GM19397 (cell line): ENCODE results near the gene EMILIN1.

Experiments
- ATAC-seq: cut with Tn5 transposase; IDR thresholded peaks from one replicate; pipeline ENCODE4 v1.9.1; 2021; ENCODE audit warnings: mild to moderate bottlenecking, moderate library complexity; ENCODE audit not compliant: unreplicated experiment

EMILIN1 gene

GRCh38 chr2:27078267-27079194 is at the start of gene EMILIN1:
EMILIN1 (plus strand) TSS chr2:27078615; CDS start chr2:27079066, 451 bp downstream.
- ATAC-seq, result no peak

- ATAC-seq, result no peak
Measured at GRCh38 chr2:27029051-27029450, 49.4 kb upstream of the EMILIN1 start.

GRCh38 chr2:27032495-27033252 is 45.7 kb upstream of the EMILIN1 start, which contains the start of gene TMEM214:
TMEM214 (plus strand) TSS chr2:27032965; CDS start chr2:27033016, 51 bp downstream.
- peak; percentile 91 for ATAC-seq

DNA sequence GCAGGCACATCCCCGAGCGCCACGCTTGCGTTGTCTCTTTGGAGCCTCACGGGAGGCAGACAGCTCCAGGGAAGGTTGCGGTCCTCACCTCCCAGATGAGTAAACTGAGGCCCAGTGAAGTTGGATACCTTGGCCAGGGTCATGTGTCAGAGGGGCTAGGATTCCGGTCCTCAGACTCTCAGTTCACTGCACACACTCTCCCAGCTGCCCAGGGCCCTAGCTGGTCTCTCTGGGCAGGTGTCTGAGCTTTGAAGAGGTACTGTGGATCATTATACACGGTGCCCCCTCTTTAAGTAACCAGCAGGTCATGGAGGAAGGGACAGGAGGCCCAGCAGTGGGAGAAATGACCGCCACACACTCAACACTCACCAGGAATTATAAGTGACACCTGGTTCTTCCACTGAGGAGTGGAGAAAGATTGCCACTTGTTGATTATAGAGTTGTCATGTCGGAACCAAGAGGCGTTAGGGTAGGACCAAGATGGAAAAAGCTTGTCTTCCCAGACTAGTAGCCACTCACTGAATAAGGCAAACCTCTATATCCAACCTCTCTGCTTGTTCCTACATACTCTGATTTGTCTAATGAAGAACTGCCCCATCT is 45.1 kb upstream of the EMILIN1 start:
- ATAC-seq, result no peak

DNA sequence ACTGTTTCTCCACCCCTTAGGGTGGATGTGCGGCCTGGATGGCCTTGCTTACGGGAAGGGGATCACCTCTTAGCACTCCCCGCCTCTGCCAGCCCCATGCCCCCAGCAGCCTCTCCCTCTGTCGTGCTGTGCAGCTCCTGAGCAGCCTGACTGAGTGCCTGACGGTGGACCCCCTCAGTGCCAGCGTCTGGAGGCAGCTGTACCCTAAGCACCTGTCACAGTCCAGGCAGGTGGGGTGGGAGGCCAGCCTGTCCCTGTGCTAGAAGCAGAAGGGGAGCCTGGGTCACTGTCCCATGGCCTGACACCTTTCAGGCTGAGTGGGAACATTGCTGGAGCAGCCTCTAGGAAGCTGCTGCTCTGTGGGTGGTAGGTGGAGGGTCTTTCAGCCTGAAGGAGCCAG is 40.4 kb upstream of the EMILIN1 start:
- no peak for ATAC-seq

- ATAC-seq, result no peak
Measured at GRCh38 chr2:27038631-27039339, 39.6 kb upstream of the EMILIN1 start.

GRCh38 chr2:27039426-27039825 is 39.0 kb upstream of the EMILIN1 start:
- ATAC-seq, result no peak

DNA sequence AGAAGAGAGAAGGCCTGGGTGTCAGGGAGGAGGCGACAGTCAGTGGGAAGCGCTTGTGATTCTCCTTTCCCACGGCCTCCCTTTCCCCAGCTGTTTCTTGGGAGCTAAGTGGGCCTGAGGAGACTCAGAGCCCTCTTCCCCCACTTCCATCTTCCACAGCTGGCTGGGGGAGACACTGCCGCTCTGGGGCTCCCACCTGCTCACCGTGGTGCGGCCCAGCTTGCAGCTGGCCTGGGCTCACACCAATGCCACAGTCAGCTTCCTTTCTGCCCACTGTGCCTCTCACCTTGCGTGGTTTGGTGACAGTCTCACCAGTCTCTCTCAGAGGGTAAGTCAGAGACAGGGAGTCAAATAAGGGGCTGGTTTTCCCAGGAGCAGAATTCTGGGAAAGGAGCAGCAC is 38.5 kb upstream of the EMILIN1 start:
- ATAC-seq, result no peak

- ATAC-seq, result no peak
Measured at GRCh38 chr2:27040282-27040681, 38.1 kb upstream of the EMILIN1 start.

GRCh38 chr2:27041752-27042151 is 36.7 kb upstream of the EMILIN1 start:
- ATAC-seq, result no peak

- no peak for ATAC-seq
Measured at GRCh38 chr2:27042159-27042661, 36.2 kb upstream of the EMILIN1 start.

- ATAC-seq, result no peak
Measured at GRCh38 chr2:27042985-27043634, 35.3 kb upstream of the EMILIN1 start.

DNA sequence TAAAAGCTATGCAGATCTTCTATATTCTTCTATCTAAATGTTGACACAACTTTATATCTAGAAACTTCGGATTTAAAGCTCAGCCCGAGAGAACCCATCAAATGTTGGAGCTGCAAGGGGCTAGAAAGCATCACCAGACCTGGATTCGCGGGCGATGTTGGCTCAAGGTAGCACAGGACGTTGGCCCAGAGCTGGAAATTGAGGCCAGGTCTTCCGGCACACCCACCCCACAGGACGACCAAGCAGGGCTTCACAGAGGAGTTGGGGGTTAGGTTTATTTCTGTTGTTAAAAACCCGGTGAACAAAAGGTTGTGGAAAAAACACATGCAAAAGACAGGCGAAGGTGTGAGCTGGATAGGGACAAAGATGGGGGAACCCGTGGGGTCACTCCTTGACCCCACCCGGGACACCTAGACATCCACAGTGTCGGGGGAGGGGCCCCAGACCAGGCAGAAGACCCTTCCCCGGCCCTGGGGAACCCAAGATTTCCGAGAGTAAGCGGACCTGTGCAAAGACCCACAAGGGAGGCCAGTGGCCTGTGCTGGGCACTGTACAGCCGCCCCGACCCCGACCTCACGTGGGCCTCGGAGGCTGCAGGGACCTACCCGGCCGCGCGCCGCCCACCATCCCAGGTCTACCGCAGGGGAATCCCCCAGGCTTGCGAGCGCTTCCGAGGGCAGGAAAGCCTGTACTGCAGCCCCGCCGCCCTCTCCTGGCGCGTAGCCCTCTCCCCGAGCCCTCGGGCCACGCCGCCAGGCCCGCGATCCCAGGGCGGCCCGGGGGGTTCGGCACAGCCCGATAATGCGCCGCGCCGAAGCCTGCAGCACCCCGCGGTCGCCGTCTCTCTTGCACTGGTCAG is 28.8 kb upstream of the EMILIN1 start:
- ATAC-seq, result peak; percentile 15

DNA sequence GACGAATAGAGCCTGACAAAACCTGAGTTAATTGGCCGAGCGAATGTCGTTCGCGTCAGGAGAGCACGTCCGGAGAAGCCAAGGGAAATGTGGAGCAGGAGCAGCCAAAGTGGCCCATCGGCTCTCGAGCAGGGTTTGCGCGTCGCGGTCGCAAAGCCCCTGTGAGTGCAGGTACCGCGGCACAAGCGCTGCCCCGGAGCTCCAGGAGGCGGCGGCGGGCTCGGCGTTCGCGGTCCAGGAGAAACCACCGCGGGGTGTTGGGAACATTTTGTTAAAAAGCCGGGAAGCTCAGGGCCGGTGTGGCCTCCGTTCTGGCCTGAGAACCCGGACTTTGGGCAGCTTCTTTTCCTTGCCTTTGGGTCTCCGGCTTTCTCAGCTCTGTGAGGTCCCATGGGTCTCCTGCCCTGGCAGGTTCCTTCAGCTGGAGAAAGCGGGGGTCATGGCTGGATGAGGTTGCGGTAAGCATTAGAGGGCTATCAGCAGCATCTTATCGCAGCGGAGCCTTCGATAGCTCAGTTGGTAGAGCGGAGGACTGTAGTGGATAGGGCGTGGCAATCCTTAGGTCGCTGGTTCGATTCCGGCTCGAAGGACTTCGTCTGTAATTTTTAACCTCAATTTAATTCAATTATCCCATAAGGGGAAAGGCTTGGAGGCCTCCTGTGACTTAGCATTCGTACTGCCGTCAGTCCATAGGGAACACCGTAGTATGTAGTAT is 28.0 kb upstream of the EMILIN1 start:
- peak; percentile 47 for ATAC-seq

DNA sequence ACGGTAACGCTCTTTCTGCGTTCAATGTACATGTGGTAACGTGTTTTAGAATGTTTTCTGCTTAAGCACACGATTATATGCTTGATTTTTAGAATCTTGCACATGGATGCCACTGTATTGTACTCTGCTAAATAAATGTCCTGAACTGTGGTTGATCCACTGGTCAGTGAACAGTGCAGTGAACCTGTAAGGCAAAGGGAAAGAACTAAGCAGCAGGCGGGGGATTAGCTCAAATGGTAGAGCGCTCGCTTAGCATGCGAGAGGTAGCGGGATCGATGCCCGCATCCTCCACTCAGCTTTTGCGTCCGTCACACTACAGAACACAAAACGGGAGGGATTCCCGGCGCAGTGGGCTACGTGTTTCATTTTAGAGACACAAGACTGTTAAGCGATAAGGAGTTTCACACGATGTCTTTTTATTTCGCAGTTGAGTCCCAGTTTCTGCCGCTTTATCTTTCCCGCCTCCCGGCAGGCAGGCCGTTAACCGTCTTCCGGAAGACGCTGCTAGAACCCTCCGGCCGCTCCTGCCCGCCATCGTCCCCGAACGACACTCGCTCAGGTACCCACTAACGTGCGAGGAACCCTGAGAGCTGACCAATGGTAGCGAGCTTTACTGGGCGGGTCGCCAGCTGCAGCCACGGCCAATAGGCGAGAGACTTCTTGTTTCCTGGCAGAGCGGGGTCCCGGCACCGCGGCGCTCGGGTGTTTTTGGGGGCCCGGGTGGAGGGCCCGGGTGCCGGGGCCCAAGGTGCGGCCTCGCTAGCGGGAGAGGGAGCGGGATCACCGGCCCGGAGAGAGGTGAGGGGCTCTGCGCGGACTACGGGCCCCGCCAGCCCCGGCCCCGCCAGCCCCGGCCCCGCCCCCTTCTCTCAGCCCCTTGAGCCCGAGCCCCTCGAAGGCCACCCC is 27.2 kb upstream of the EMILIN1 start, which contains the start of gene AGBL5:
Gene AGBL5 (plus strand): TSS at position 673 of the 906 bp plus-strand sequence. CDS start 1,291 bp downstream, outside the sequence.
- ATAC-seq, result peak; percentile 66

DNA sequence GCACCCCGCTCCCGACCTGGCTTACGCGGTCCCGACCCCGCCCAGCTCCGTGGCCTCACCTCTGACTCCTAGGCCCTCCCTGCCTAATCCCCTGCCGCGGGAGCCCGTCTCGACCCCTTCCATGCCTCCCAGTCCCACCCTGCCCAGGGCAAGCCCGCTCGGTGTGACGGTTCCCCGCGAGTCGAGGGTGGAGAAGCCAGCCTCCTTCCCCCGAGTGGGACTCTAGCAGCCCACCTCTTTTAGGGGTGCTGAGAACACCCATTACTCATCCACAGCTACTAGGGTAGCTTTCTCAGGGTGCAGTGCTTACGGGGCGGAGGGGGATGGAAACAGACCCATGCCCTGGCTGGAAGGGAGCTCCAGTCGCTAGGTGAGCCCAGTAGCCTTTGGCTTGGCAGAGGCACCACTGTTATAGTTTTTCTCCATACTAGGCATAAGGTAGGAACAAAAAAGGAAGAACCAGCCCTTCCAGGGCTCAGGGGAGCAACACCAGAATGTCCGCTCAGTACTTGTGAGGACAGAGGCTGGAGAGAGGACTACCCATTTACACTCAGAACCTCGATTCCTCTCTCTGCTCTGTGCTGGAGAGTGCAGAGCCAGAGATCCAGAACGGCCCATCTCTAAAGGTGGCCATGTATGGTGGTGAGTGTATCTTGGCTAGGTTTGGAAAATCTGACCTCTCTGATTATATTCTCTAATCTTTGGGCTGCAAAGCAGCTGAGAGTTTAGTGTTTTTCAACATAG is 26.3 kb upstream of the EMILIN1 start:
- ATAC-seq, result no peak

DNA sequence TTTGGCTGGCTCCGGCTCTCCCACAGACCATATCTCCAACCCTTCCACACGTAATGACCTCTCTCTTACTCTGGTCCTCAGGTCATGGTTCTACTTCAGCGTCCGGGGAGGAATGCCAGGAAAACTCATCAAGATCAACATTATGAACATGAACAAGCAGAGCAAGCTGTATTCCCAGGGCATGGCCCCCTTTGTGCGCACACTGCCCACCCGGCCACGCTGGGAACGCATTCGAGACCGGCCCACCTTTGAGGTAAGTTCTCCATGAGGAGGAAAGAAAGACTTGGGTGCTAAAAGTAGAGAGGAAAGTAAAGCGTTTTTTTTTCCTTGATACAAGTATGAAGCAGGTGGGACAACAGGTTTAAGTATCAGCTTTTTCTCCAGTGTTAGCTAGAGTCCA is 25.1 kb upstream of the EMILIN1 start:
- no peak for ATAC-seq
